GM21381 (cell line): ENCODE data around the gene MLEC.
"Not testable (repeated sequence)": the region's sequence is repeated elsewhere in the genome, so short reads cannot be mapped to it uniquely, and the experiment has no call there.

Experiments used
- ATAC-seq: cut with Tn5 transposase; IDR thresholded peaks from one replicate; pipeline ENCODE4 v1.9.1; 2021; ENCODE audit warnings: mild to moderate bottlenecking, moderate library complexity; ENCODE audit not compliant: unreplicated experiment

MLEC gene

GRCh38 chr12:120719496-120720233 is 32.7 kb downstream of the MLEC start:
- ATAC-seq, result no peak

DNA sequence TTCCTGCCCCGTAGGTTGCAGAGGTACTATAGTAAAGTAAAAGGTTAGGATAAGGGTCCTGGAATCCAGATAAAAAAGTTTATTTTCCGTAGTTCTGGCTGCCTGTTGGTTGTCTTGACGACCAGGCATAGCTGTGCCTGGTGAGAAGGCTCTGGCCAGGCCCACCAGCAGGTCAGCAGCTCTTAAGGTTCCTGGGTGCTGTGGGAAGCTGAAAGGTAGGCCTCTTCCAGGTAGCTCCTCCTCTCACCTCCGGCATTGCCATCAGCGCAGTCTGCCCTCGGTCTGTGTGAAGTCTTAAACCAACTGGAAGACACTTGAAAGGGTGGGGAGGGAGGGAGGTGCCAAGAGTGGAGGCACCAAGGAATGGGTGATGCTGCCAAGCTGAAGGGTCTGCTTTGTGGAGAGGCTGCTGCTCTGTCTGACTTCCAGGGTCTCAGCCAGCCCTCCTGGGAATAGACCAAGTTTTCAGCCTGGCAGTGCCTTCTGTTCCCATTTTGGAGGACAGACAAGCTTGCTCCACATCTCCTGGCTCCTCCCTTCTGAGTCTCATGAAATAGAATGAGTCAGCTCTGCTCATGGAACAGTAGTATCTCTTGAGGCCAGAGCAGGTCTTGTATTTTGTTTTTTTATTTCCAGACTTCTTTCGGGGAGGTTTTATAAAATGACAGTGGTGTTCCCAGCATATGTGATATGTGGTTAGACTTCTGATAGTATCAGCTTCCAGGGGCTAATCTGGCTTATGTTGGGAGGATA is 33.5 kb downstream of the MLEC start:
- ATAC-seq, result no peak

DNA sequence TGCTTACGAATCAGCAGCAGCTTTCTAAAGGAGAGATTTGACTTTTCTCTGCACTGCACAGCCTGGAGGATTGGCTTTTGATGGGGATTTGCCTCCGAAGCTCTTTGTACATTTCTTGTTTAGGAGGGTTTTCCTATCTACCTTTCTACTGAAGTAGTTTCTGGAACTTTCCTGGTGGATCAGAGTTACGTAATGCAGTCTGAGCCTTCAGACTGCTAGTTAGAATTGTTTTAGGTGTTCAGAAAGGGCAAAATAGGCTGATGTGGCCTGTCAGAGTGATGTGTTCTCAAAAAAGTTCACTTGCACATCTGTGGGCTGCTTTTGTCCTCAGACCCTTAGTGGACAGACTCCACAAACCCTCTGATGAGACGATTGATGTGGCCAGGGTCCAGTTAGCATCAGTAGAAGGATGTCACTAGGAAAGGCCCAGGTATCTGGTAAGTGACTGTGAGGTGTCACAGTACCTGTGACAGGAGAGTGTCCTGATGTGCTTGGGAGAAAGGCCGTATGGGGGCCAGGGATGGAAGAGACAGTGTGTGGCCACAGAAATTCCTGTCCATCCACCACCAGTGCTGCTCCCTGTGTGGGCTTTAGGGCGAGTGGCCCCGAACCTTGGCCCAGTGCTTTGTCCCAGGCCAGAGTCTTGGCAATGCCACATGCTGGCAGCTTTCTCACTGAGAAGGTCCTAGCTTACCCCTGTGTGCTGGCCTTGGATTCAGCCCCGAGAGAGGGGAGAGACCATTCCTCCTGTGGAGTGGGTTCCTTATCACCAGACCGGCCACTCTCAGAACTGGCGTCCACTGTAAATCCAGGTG is 34.2 kb downstream of the MLEC start:
- no peak for ATAC-seq

DNA sequence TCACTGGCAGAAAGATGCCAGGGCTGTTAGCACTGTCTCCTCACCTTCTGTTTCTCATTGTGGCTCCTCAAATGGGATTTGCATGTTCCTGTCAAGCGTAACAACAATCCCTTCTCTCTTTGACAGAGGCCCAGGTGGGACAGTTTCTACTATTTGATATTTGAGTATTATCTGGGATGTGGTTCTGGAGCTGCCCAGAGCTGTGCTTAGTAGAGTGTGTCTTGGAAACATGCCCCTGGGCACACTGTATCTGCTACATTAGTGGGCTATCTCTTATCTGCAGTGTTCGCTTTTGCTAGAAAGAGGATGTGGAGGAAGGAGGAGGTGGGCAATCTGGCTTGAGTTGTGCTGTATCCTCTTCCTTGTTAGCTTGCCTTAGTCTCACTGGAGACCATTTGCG is 34.9 kb downstream of the MLEC start:
- no peak for ATAC-seq

GRCh38 chr12:120722784-120723183 is 35.8 kb downstream of the MLEC start:
- no peak for ATAC-seq

GRCh38 chr12:120724720-120725119 is 37.8 kb downstream of the MLEC start:
- ATAC-seq, result no peak

DNA sequence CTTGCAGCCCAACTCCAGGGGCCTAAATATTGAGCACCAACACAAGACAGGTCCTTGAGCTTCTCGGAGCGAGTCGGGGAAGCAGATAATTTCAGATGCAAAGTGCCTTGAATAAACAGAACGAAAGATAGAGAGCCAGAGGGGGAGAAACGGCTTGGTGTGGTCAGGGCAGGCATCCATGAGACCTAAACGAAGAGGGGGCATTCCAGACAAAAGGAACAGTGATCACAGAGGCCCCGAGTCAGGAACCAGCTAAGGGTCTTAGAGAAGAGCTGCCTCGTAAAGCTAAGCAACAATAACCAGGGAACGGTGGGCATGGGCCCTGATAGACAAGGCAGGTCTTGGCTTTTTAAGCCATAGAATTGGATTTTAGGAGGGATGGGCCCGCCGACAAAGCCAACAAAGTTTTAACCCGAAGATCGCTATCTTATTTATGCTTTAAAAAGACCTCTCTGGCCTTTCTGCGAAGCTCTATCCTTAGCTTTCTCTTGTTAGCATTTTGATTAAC is 38.3 kb downstream of the MLEC start:
- ATAC-seq, result peak; percentile 2

- peak; percentile 98 for ATAC-seq
These were observed 38.9 kb downstream of the MLEC start, which contains the start of gene ACADS for GRCh38 chr12:120725659-120726509. Gene ACADS, plus strand, starts transcription at chr12:120725826. Its CDS starts 60 bp downstream, at chr12:120725886.

DNA sequence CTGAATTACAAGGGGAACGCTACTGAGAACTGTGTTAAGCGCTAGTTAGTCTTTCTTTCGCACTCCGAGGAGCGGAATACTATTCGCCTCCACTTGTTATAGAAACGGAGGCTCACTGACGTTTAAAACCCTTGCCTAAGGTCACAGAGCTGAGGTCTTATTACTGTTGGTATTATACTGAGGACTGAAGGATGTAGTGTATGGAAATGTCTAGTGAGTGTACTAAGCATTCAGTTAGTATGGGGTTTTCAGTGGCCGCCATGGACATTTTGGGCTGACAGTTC is 39.5 kb downstream of the MLEC start:
- ATAC-seq, result no peak

DNA sequence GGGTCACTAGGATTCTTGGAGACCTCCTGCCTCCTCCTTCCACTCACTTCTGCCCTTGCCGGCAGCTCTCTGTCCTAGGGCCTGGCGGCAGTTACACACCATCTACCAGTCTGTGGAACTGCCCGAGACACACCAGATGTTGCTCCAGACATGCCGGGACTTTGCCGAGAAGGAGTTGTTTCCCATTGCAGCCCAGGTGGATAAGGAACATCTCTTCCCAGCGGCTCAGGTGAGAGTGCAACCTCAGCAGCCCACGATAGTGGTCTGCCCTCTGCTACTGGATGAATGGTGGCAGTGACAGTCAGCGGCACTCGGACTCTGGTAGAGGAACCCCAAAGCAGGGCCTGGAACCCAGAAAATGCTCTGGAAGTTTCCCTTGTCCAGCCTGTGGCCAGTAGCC is 40.0 kb downstream of the MLEC start:
- no peak for ATAC-seq

GRCh38 chr12:120732198-120732597 is 45.2 kb downstream of the MLEC start:
- not testable (repeated sequence) for ATAC-seq

- no peak for ATAC-seq
These were observed 46.6 kb downstream of the MLEC start for GRCh38 chr12:120733574-120733973.

DNA sequence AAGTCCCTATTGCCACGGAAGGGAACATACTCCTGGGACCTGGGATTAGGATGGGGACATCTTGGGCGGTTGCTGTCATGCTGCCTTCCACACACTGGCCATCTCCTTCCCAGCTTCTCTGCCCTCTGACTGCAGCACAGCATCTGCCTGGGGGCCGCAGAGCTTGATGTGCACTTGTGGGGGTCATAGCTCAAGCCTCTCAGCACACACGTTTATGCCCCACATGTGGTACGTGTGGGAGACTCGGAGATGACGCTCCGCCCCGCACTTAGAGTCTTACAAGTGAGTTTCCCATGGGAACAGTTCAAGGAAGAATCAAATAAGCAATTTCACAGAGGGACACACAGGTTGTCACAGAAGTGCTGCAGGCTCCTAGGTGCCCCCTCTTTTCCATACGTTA is 47.3 kb downstream of the MLEC start:
- no peak for ATAC-seq

- ATAC-seq, result no peak
These were observed 48.2 kb downstream of the MLEC start for GRCh38 chr12:120735181-120735580.

DNA sequence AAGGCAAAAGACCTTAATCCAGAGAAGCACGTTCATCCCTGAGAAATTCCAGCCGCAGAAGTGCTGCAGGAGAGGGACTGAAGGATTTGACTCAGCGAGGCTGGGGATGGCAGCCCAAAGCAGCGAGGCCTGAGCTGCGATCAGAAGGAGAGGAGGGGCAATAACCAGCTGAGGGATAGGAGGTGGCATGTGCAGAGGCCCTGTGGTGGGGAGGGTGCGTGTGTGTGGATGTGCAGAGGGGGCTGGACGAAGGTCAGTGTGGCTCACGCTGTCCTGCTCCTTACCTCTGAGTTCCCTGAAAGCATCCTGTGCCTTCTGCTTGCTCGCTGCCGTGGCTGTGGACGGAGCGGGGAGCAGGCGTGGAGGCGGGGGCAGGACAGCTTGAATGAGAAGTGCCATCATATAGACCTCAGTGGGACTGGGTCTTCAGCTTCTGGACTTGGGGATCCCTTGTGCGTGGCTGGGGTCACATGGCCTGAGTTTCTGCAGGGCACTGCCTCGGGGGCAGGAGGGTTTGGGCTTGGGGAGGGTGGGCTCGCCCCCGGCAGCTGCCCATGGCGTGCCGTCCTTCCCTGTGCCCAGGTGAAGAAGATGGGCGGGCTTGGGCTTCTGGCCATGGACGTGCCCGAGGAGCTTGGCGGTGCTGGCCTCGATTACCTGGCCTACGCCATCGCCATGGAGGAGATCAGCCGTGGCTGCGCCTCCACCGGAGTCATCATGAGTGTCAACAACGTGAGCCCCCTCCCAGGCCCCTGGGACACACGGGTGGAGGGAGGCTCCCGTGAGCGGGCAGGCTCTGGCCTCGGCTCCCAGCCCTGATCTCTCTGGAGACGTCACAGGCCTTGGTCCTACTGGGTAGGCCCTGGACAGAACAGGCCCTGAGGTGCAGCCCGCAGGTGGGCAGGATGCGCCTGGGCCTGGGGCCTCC is 49.7 kb downstream of the MLEC start:
- no peak for ATAC-seq

DNA sequence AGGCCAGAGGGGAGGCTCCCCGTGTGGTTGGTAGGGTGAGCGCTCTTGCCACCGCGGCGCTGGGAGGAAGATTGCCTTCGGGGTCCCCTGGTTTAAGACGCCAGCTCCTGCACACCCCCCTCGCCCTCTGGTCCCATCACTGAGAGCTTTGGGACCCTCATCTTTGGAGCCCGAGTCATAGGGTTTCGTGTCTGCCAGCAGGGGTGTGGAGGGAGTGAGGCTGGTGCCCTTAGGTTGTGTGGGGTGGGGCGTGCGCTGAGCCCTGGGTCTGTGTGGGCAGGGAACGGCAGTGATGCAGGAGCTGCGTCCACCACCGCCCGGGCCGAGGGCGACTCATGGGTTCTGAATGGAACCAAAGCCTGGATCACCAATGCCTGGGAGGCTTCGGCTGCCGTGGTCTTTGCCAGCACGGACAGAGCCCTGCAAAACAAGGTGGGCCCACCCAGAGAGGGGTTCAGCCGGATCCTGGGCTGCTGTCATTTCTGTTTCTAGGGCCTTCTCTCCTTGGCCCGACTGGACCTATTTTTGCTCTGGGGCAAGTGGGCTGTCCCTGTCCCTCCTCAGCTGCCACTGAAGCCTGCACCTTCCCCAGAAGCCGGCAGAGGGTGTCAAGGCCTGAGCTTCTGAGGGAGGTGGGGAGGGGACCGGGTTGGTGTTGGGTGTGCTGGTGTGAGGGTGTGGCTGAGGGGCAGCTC is 50.8 kb downstream of the MLEC start:
- ATAC-seq, result no peak

DNA sequence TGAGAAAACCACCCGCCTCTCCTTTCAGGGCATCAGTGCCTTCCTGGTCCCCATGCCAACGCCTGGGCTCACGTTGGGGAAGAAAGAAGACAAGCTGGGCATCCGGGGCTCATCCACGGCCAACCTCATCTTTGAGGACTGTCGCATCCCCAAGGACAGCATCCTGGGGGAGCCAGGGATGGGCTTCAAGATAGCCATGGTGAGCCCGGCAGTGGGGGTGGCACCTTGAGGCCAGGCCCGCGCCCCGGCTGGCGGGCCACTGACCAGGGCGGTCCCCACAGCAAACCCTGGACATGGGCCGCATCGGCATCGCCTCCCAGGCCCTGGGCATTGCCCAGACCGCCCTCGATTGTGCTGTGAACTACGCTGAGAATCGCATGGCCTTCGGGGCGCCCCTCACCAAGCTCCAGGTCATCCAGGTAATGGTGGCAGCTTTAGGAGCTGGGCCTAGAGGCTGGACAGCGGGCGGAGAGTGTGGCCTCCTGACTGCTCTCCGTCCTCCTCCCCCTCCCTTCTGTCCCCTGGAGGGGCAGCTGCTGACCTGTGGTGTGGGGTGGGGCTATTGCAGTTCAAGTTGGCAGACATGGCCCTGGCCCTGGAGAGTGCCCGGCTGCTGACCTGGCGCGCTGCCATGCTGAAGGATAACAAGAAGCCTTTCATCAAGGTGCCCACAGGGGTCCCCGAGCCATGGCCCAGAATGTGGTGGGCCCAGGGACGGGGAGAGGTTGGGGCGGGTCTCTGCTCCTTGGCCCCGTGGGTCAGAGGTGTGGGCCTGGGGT is 51.5 kb downstream of the MLEC start:
- ATAC-seq, result no peak
